Measurements from ENCODE around the gene ZBED3.

Gene ZBED3

GRCh38 chr5:77101298-77101697, 14.2 kb upstream of the ZBED3 start:
- no peak for DNase-seq (ENCODE audit: low read depth)
- TF ChIP-seq CTCF (IDR thresholded peaks at IDR 0.05; ENCODE audit: low read depth, low read length, missing control alignments): no peak
- no peak overlapping the region for H3K4me3 ChIP-seq (ENCODE audit: low read depth, low read length)
- in situ Hi-C loops (cut with HindIII; ENCODE audit: low sequenced_read_pairs): no loop called here

- no peak for DNase-seq (ENCODE audit: low read depth)
- H3K4me3 ChIP-seq (ENCODE audit: low read depth, low read length): no peak overlapping the region
- in situ Hi-C loops (cut with HindIII; ENCODE audit: low sequenced_read_pairs): loop anchor here (5.0 kb wide), 1 partner anchor 97 kb away; no protein-coding TSS in a partner anchor
- no peak for TF ChIP-seq CTCF (IDR thresholded peaks at IDR 0.05; ENCODE audit: low read depth, low read length, missing control alignments)
These were observed 8.1 kb upstream of the ZBED3 start for GRCh38 chr5:77095189-77095588.

DNA sequence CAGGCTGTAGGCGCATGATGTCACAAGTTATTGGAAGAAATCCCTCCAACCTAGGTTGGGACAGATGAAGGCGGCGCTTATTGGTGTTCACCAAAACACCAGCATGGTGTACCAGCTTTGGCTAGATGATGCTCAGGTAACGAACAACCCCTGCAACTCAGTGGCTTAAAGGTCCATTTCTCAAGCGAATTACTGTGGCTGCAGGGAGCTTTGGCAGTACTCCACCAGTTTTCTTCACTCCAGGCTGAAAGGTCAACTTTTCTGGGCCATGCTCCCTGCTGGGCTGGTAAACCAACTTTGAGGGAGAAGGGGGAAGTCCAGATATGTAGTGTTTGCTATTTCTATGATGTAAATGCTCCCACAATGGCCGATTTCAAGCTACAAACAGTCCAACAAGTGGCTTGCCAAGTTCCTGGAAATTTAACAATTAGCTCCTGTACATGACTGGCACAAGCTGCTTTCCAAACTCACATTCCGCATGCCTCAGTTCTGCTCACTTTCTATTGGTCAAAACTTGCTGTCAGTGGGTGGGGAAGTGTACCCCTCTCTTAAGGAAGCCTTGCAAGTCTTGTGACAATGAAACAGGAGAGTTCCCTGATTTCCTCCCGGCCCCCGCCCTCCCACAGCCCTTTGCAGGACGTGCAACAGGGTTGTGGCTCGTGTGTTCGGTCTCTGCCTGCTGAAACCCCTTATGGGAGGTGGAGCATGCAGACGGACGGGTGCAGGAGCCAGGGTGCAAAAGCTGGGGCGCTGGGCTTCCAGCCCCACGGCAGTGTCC, 588 bp upstream of the ZBED3 start:
- H3K4me3 ChIP-seq (ENCODE audit: low read depth, low read length): peak overlapping the region; percentile 59
- no peak for TF ChIP-seq CTCF (IDR thresholded peaks at IDR 0.05; ENCODE audit: low read depth, low read length, missing control alignments)
- peak; percentile 78 for DNase-seq (ENCODE audit: low read depth)
- in situ Hi-C loops (cut with HindIII; ENCODE audit: low sequenced_read_pairs): no loop called here

DNA sequence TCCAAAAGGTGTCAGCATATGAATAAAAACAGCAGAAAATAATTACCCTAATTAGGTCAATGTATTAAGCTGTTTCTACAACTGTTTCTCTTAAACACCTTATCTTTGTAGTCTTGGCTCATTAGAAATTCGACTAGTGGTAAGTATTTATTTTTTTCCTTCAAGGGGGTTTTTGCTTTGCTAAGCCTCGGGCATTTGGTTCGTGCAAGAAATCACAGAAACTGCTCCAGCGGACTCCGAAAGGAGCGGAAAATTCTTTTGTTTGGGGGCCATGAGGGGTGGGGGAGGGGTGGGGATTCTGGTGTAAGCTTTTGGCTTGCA, 757 bp downstream of the ZBED3 start:
- no peak for DNase-seq (ENCODE audit: low read depth)

DNA sequence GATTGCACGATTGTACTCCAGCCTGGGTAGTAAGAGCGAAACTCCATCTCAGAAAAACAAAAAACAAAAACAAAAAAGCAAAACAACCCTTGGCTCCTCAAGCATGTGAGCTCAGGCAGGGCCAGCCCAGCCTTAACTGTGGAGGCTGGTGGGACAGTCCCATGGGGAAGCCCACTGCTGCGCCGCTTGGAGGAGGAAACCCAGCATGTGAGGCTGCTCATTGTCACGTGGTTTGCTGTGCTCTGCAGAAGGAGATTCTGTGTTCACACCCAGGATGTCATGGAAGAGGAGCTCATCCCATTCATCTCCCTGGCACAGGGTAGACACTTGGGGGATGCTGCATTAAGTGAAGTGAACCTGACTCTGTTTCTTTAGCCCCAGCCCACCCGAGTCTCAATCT, 4.0 kb downstream of the ZBED3 start:
- no peak for DNase-seq (ENCODE audit: low read depth)
- in situ Hi-C loops (cut with HindIII; ENCODE audit: low sequenced_read_pairs): no loop called here
- H3K4me3 ChIP-seq (ENCODE audit: low read depth, low read length): no peak overlapping the region
- TF ChIP-seq CTCF (IDR thresholded peaks at IDR 0.05; ENCODE audit: low read depth, low read length, missing control alignments): no peak

More for the DNA sequence above, 757 bp downstream of the ZBED3 start:
- peak overlapping the region; percentile 59 for H3K4me3 ChIP-seq (ENCODE audit: low read depth, low read length)
- in situ Hi-C loops (cut with HindIII; ENCODE audit: low sequenced_read_pairs): no loop called here
- no peak for TF ChIP-seq CTCF (IDR thresholded peaks at IDR 0.05; ENCODE audit: low read depth, low read length, missing control alignments)

DNA sequence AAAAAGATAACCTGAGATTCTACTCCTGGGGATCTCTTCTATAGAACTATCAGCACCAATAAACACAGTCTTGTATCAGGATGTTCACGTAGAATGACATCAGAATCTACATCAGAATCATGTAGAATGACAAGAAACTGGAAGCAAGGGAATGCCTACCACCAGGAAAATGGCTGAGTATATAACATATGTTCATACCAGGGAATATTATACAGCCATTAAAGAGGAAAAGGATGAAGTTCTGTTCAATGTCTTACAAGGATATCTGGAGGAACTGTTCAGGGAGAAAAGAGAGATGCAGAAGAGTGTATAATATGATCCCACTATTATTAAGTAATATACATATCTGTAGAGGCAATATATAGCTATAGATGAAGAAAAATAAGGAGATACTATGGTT, 4.8 kb downstream of the ZBED3 start:
- TF ChIP-seq CTCF (IDR thresholded peaks at IDR 0.05; ENCODE audit: low read depth, low read length, missing control alignments): no peak
- in situ Hi-C loops (cut with HindIII; ENCODE audit: low sequenced_read_pairs): no loop called here

More for the DNA sequence above, 4.8 kb downstream of the ZBED3 start:
- H3K4me3 ChIP-seq (ENCODE audit: low read depth, low read length): no peak overlapping the region
- DNase-seq (ENCODE audit: low read depth): no peak
